ENCODE results near the gene DNAJC25. TPM values are rescaled to one million over a fixed set of nuclear protein-coding genes. Genes with fewer than 3 reads are reported as not detected.

DNAJC25 gene
- total and polyA plus RNA-seq, 2 of the 8 experiments (the other 6 are each of a cell fraction or from before 2014, with no cell fraction given) = 2.7 to 6.2 TPM

- TF ChIP-seq, protein P1, sequence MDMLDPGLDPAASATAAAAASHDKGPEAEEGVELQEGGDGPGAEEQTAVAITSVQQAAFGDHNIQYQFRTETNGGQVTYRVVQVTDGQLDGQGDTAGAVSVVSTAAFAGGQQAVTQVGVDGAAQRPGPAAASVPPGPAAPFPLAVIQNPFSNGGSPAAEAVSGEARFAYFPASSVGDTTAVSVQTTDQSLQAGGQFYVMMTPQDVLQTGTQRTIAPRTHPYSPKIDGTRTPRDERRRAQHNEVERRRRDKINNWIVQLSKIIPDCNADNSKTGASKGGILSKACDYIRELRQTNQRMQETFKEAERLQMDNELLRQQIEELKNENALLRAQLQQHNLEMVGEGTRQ (IDR thresholded peaks at IDR 0.05; ENCODE audit: low read length) = no peak
- no peak for TF ChIP-seq SP2 (IDR thresholded peaks at IDR 0.05; ENCODE audit: low read length)
- no peak for TF ChIP-seq POLR2A (IDR thresholded peaks at IDR 0.05; ENCODE audit: control extremely low read depth in 1 of 2, low read depth in 2 of 2, low read length in 2 of 2)
- no peak for TF ChIP-seq EP300 (IDR thresholded peaks at IDR 0.05; ENCODE audit: borderline replicate concordance in 1 of 2, low read depth in 2 of 2, low read length in 2 of 2)
- TF ChIP-seq YY1 (IDR thresholded peaks at IDR 0.05; ENCODE audit: low read depth, low read length) = no peak
- TF ChIP-seq MAX (IDR thresholded peaks at IDR 0.05) = no peak
- no peak for TF ChIP-seq NRF1 (IDR thresholded peaks at IDR 0.05; ENCODE audit: low read depth, low read length)
Measured at GRCh38 chr9:111645806-111646205, 14.7 kb downstream of the DNAJC25 start (continued).
